Urinary bladder (tissue), 4 donors: ENCODE results near the gene SFXN2. TPM values are rescaled to one million over a fixed set of nuclear protein-coding genes. Genes with fewer than 3 reads are reported as not detected.
A peak's percentile ranks its signal among the peaks of the same experiment; 100 is the strongest.

Experiments used
- DNase-seq: peaks from one replicate; pipeline ENCODE4 v3.0.0-alpha.2; 2015; ENCODE audit errors: extremely low spot score
- H3K27ac ChIP-seq: one replicate; pipeline ENCODE4 v1.5.1; 2013; ENCODE audit warnings: low read depth, mild to moderate bottlenecking, moderate library complexity
- H3K36me3 ChIP-seq: one replicate; pipeline ENCODE4 v1.6.1; 2013; ENCODE audit warnings: mild to moderate bottlenecking, moderate library complexity; ENCODE audit not compliant: insufficient read depth
- H3K4me1 ChIP-seq: one replicate; pipeline ENCODE4 v1.6.1; 2013; ENCODE audit warnings: mild to moderate bottlenecking, moderate library complexity; ENCODE audit not compliant: insufficient read depth
- H3K4me3 ChIP-seq: one replicate; pipeline ENCODE4 v1.5.1; 2013; ENCODE audit warnings: low read depth, low read length
- WGBS: extraction: QIAGEN DNeasy Blood & Tissue Kit; methylation state at CpG from one replicate; pipeline ENCODE4 v1.1.7; 2013; 5-methylcytosine and 5-hydroxymethylcytosine counted together
- polyA plus RNA-seq: library from polyadenylated mRNA; stranded (reverse); fragments of 200-250 nt; gene quantifications from one replicate; pipeline ENCODE4 v1.2.3, GENCODE V29; 2013
- total RNA-seq: library from RNA; depleted of rRNA; stranded (reverse); fragments of >200 nt; gene quantifications from one replicate; pipeline ENCODE4 v1.2.3, GENCODE V29; 2014
- donor health status: healthy with polysubstance abuse.
- donor health status: healthy.

Gene SFXN2
- total and polyA plus RNA-seq, 2 donors = 4.3 to 11.7 TPM

DNA sequence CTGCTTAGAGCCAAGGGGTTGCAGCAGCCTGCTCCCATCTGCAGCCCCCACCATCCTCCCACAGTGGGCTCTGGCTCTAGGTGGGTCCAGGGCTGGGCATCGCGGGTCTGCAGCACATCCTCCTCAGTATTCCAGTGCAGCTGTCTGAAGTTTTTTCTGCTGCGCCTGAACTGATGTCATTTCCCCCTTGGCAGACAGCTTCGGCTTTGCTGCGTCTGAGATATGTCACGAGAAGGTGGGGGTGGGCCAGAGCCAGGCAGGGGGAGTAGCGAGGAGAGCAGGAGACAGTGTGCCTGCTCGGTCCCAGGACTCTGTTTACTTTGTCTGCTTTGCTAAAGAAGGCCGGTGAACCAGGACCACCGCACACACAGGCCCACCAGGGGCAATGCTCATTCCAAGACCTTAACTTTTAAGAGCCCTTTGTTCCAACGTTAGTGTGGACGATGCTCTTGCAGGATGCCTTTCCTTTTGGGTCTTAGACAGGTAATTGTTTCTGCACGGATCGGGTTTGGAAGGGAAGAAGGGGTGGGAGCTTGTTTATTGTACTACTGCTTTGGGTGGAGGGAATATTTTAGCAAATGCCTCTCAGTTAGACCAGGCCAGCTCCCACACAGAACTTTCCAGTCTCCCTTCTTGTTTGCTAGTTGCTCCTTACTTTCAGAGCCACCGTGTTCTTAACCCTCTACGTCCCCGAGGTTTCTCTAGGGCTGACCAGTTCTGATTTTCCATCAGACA lies 61.7 kb downstream of the SFXN2 start:
- no peaks in the 10 kb centered on the region for H3K4me1 ChIP-seq
- peak; percentile 78 for DNase-seq
- H3K4me3 ChIP-seq = no peak overlapping the region
- H3K36me3 ChIP-seq = no peaks in the 10 kb centered on the region
- no peak overlapping the region for H3K27ac ChIP-seq
- WGBS = 6% methylated on average over 17 of the region's 17 CpGs

DNA sequence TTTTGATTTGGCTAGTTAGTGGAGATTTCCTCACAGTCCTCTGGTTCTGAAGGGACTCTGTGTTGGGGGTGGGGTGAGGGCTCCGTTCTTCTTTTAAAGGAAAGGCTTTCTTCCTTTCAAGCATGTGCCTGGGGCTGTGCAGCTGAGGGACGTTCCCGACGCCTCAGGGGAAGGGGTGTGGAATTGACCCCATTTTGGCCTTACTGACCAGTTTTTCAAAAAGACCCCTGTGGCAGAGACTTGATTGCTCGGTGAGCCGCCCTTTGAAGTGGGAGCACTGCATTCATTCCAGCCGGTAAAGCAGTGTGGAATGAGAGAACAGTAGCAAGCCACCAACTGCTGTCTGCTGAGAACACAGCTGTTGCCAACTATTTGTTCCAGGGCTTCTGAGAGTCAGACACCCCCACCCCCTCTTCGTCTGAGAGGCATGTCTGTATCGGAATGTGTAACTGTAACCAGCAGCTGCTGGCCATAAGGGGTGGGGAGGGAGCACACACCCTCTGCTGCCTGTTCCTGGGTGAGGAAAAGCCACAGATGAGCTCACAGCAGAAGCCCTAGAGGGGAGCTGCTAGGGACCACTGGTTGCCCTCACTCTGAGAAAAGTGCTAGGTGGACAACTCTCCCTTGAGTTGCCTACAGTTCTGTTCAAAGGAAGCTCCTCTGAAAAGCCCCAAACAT lies 62.5 kb downstream of the SFXN2 start:
- Histone ChIP-seq H3K4me3 (no peak overlapping the region), H3K27ac (peak overlapping the region; percentile 11), H3K4me1 (no peaks in the 10 kb centered on the region), H3K36me3 (no peaks in the 10 kb centered on the region)
- WGBS = 10% methylated on average over 9 of the region's 9 CpGs
- DNase-seq = peak; percentile 77

DNA sequence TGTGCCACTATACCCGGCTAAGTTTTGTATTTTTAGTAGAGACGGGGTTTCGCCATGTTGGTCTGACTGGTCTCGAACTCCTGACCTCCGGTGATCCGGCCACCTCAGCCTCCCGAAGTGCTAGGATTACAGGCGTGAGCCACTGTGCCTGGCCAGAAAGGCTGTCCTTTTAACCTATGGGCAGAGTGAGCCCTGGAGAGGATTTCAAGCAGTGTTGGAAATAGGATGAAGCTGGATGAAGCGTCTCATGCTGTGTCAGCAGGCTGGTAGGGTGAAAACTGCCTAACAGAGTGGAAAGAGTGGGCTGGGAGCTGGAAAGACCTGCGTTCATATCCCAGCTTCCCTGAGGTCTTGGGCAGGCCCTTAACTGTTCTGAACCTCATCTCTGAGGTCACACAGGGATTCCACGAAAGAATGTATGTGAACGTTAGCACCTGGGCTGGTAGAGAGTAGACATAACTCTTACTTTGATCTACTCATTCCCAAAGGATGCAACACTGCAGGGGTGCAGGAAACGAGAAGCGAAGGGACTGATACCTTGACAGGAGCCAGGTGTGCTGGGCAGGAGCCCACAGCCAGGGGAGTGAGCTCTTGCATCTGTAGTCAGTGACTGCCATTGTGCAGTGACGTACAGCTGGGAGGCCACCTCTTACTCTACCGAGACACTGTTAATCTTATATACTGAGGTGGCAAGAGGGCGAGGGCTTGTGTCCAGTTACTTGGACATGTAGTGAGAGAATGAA lies 63.4 kb downstream of the SFXN2 start:
- WGBS = 76% methylated on average over 17 of the region's 17 CpGs
- no peak for DNase-seq

DNA sequence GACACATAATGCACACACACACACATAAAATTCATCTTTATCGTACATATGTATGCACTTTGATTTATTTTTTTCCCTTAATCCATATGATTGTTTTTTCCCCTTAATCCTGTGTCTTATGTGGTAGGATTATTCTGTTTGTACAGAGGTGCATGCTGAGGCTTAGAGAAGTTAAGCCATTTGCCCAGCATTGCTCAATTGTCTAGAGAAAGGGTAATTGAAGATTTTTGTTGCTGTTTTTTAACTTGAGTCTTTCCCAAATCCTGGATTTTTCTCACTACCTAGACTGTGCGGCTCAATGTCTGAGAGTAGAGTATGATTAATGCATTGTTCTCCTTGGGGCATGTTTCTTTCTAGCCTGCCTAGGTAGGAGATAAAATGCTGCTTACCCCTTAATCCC lies 64.3 kb downstream of the SFXN2 start:
- H3K4me1 ChIP-seq = peaks cover 3% of the 10 kb centered on the region
- DNase-seq = no peak
- 90% methylated on average over 2 of the region's 2 CpGs for WGBS
- no peak overlapping the region for H3K4me3 ChIP-seq
- no peak overlapping the region for H3K27ac ChIP-seq
- no peaks in the 10 kb centered on the region for H3K36me3 ChIP-seq

More for the DNA sequence above, 63.4 kb downstream of the SFXN2 start:
- no peak overlapping the region for H3K27ac ChIP-seq
- H3K36me3 ChIP-seq = no peaks in the 10 kb centered on the region
- H3K4me1 ChIP-seq = no peaks in the 10 kb centered on the region
- no peak overlapping the region for H3K4me3 ChIP-seq

DNA sequence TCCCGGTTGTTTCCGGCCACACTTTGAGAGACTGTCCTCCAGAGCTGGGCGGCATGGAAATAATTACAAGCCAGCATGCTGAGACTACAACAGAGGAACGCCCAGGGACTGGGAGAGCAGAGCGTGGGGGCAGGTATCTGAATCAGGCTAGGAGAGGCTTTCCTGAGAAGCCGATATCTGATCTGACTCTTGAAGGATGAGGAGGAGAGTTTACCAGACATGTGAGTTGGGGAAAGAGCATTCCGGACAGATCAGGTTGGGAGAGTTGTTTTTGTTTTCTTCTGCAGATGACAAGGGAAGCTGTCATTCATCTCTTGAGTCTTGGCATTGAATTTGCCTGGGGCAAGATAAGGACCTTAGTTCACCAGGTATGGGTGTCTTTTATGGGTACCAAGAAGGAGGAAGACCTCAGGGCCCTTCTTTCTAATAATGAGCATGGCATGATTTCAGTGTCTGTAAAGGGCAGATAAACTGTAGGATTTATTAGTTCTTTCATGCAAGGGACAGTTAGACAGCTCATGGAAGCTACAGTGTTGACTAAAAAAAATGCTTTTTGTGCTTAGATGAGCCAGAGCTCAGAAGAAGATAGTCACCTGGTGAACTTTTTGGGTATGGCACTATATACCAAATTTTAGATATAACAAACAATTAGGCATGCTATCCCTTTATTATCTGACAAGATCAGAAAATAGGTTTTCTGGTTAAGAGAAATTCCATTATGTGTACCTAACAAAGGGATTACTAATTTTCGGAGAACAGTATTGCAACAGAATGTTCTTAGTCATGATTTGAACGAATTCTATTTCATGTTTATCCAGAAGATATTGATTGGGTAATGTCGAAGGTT lies 65.5 kb downstream of the SFXN2 start:
- Histone ChIP-seq H3K4me1 (peaks cover 3% of the 10 kb centered on the region), H3K4me3 (no peak overlapping the region), H3K27ac (no peak overlapping the region), H3K36me3 (no peaks in the 10 kb centered on the region)
- 85% methylated on average over 10 of the region's 10 CpGs for WGBS
- no peak for DNase-seq

DNA sequence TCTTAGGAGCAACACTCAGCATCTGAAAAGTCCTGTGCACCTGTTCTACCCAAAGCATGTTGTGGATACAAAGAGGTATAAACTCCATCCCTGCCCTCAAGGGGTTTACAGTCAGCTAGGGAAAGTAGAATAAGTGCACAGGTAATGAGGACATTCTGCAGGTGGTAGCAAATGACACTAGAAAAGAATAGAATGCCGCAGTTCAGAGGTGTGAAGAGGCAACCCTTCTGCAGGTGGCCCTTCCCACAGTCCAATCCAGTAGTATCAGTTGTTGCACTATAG lies 66.0 kb downstream of the SFXN2 start:
- Histone ChIP-seq H3K4me3 (no peak overlapping the region), H3K36me3 (no peaks in the 10 kb centered on the region), H3K27ac (no peak overlapping the region), H3K4me1 (peaks cover 3% of the 10 kb centered on the region)
- no peak for DNase-seq
- 98% methylated on average over 1 of the region's 1 CpG for WGBS

DNA sequence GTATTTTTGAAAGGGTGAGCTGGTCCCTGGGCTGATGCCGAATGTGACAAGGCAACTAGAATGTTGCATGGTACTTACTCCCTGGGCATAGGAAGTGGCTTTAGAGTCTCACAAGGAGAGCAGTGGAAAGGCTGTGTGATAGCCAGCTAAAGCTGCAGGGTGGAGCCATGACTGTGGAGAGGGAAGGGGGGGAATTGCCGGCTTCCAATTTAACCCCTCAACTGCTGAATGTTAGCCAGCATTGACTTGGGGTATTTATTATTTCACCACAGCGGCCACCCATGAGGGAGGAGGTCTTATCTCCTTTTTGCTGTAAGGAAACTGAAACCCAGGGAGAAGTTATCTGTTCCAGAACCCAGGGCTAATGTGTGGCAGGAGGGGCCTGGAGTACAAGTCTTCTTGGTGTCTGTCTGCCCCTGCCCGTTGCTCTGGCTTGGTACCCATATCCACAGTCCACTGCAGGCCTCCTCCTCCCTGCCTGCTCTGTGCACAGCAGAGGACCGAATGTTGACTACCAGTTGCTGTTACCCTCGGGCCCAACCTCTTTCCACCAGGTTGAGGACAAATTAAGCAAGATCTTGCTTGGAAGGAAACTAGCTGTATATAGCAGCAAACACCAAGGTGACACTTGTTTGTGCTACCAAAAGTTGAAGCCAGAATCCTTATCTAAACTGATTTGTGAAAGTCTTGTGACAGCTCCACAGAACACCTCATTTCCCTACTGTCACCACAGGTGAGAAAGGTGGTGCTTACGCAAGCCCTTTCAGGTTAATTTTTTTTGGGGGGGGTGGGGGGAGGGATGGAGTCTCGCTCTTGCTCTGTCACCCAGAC lies 66.9 kb downstream of the SFXN2 start:
- H3K4me1 ChIP-seq = peaks cover 3% of the 10 kb centered on the region
- H3K27ac ChIP-seq = no peak overlapping the region
- no peak for DNase-seq
- WGBS = 58% methylated on average over 8 of the region's 8 CpGs
- H3K4me3 ChIP-seq = no peak overlapping the region
- no peaks in the 10 kb centered on the region for H3K36me3 ChIP-seq

DNA sequence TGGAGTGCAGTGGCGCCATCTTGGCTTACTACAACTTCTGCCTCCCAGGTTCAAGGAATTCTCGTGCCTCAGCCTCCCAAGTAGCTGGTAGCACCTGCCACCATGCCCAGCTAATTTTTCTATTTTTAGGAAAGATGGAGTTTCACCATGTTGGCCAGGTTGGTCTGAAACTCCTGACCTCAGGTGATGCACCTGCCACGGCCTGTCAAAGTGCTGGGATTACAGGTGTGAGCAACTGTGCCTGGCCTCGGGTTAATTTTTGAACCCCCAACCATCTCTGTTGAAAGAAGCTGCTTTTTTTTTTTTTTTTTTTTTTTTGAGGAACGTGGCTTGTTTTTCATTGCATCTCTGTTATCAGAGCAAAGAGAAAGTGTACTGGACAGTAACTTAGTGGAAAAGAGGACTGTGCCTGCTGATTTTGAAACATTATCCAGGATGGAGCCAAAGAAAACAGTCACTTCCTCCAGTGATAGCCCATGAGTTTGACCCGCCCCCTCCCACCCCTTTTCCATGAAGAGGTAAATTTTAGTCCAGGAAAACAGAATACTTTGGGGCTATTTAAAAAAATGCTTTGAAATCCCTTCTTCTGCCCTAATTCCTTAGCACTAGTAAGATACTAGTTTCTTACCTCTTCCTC lies 67.6 kb downstream of the SFXN2 start:
- no peak overlapping the region for H3K27ac ChIP-seq
- WGBS = 72% methylated on average over 6 of the region's 6 CpGs
- no peak overlapping the region for H3K4me3 ChIP-seq
- no peak for DNase-seq
- peaks cover 3% of the 10 kb centered on the region for H3K4me1 ChIP-seq
- H3K36me3 ChIP-seq = no peaks in the 10 kb centered on the region

DNA sequence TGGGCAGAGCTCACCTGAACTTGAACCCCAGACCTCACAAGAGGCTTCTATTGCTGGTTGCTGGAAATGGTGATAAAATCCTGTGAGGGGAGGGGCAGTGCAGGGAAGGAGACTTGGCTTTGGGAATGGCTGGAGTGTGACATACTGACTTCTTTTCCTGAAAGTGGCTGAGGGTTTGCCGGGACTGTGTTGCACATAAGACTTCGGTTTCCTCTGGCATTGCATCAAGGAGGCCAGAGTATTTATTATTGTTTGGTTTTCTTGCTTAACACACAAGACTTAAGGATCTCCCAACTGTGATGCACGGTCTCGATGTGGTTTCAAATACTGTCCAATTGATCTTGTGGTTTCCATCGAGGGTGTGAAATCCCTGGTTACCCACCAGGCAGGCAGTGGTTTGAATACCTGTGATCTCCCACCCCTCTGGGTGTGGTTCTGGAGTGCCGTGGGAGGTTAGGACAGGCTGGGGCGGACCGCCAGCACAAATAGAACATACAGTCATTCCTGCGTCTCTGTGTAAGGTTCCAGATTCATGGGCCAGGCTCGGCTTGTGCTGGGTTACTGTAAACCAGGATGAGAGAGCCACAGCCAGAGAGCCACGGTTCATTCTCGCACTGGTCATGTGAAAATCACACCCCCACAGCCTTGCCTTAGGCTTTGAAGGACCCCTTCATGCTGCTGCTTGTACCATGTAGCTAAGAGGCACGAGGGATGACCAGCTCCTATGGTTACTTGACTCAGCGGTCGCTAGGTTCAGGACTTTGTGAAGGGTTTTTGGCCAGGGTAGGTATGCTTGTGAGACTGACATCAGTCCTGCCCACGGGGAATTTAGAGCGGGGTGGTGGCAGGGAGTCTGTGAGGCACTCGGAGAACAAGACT lies 68.5 kb downstream of the SFXN2 start:
- H3K4me1 ChIP-seq = peaks cover 3% of the 10 kb centered on the region
- 46% methylated on average over 18 of the region's 18 CpGs for WGBS

DNA sequence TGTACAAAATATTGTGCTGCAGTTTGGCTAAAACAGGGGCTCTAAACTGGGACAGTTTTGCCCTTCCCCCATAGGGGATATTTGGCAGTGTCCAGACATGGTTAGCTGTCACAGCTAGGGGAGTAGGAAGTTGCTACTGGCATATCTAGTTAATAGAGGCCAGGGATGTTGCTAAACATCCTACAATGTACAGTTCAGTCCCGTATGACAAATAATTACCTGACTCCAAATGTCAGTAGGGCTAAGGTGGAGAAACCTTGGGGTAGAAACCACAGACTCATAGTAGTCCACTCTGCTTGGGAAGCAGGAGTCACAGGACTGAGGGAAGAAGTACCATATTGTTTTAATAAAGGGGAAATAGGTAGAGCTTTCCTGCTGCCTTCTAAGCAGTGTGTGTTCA lies 69.1 kb downstream of the SFXN2 start:
- no peak overlapping the region for H3K4me3 ChIP-seq
- peaks cover 3% of the 10 kb centered on the region for H3K4me1 ChIP-seq
- no peaks in the 10 kb centered on the region for H3K36me3 ChIP-seq
- no peak for DNase-seq
- H3K27ac ChIP-seq = no peak overlapping the region
- WGBS = 67% methylated on average over 1 of the region's 1 CpG

More for the DNA sequence above, 68.5 kb downstream of the SFXN2 start:
- peak overlapping the region; percentile 13 for H3K27ac ChIP-seq
- no peaks in the 10 kb centered on the region for H3K36me3 ChIP-seq
- no peak for DNase-seq
- no peak overlapping the region for H3K4me3 ChIP-seq

DNA sequence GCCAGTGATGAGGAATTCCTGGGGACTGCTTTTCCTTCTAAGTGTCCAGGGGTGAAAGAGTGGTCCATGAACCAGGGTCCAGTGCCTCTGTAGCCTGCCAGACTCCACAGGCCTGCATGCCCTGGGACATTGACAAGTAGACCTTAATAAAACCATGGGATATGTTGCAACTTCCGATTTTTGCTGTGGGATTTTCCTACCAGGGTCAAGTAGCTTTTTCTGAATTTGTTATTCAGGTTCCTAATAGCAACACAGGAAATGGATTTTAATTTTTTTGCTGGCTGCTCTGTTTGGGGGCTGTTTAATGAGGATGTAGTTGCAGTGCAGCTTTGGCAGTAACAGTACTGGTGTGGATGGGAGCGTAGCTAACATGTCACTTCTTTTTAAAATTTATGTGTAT lies 71.4 kb downstream of the SFXN2 start:
- no peak for DNase-seq
- no peak overlapping the region for H3K27ac ChIP-seq
- H3K36me3 ChIP-seq = no peaks in the 10 kb centered on the region
- 59% methylated on average over 2 of the region's 2 CpGs for WGBS
- H3K4me3 ChIP-seq = no peak overlapping the region
- peaks cover 3% of the 10 kb centered on the region for H3K4me1 ChIP-seq
